Measurements from ENCODE around the gene DENND1A. TPM values are rescaled to one million over a fixed set of nuclear protein-coding genes. Genes with fewer than 3 reads are reported as not detected.
"Not testable (repeated sequence)": the region's sequence is repeated elsewhere in the genome, so short reads cannot be mapped to it uniquely, and the experiment has no call there.

The DENND1A gene
- total RNA-seq, 1 donor from 2014 or later, result 12.6 TPM

GRCh38 chr9:123843703-123844102 lies 86.2 kb downstream of the DENND1A start:
- intact Hi-C loops (cut with DNase I), result no loop called here
- ATAC-seq (ENCODE audit: poor library complexity) (no peak), DNase-seq (no peak)

- DNase-seq, result no peak
- intact Hi-C loops (cut with DNase I), result no loop called here
- ATAC-seq (ENCODE audit: poor library complexity), result no peak
Observed at GRCh38 chr9:123835821-123836220, 94.1 kb downstream of the DENND1A start.

- DNase-seq (no peak), ATAC-seq (ENCODE audit: poor library complexity) (peak; percentile 73)
- intact Hi-C loops (cut with DNase I), result no loop called here
Observed at GRCh38 chr9:123834889-123835562, 94.9 kb downstream of the DENND1A start.

GRCh38 chr9:123834218-123834888 lies 95.6 kb downstream of the DENND1A start:
- intact Hi-C loops (cut with DNase I), result no loop called here
- ATAC-seq (ENCODE audit: poor library complexity), result no peak
- DNase-seq, result no peak

- ATAC-seq (ENCODE audit: poor library complexity), result no peak
- intact Hi-C loops (cut with DNase I), result no loop called here
- DNase-seq, result peak; percentile 51
Observed at GRCh38 chr9:123832858-123833650, 96.9 kb downstream of the DENND1A start.

GRCh38 chr9:123832176-123832575 lies 97.8 kb downstream of the DENND1A start:
- intact Hi-C loops (cut with DNase I), result no loop called here
- no peak for ATAC-seq (ENCODE audit: poor library complexity)
- DNase-seq, result no peak

GRCh38 chr9:123828449-123828848 lies 101.5 kb downstream of the DENND1A start:
- intact Hi-C loops (cut with DNase I), result no loop called here
- ATAC-seq (ENCODE audit: poor library complexity) (no peak), DNase-seq (no peak)

GRCh38 chr9:123825342-123826060 lies 104.4 kb downstream of the DENND1A start:
- ATAC-seq (ENCODE audit: poor library complexity) (no peak), DNase-seq (no peak)
- intact Hi-C loops (cut with DNase I), result no loop called here

- DNase-seq, result no peak
- no peak for ATAC-seq (ENCODE audit: poor library complexity)
- intact Hi-C loops (cut with DNase I), result no loop called here
Observed at GRCh38 chr9:123823194-123823947, 106.6 kb downstream of the DENND1A start.

- no peak for DNase-seq
- ATAC-seq (ENCODE audit: poor library complexity), result no peak
- intact Hi-C loops (cut with DNase I), result no loop called here
Observed at GRCh38 chr9:123821619-123822018, 108.3 kb downstream of the DENND1A start.

- ATAC-seq (ENCODE audit: poor library complexity) (no peak), DNase-seq (no peak)
- intact Hi-C loops (cut with DNase I), result no loop called here
Observed at GRCh38 chr9:123820139-123820538, 109.8 kb downstream of the DENND1A start.

- DNase-seq, result no peak
- intact Hi-C loops (cut with DNase I), result no loop called here
Observed at GRCh38 chr9:123816817-123817472, 113.0 kb downstream of the DENND1A start.

GRCh38 chr9:123815856-123816255 lies 114.1 kb downstream of the DENND1A start:
- intact Hi-C loops (cut with DNase I); ATAC-seq (ENCODE audit: poor library complexity); DNase-seq: not testable (repeated sequence)

More at GRCh38 chr9:123816817-123817472, 113.0 kb downstream of the DENND1A start:
- no peak for ATAC-seq (ENCODE audit: poor library complexity)

GRCh38 chr9:123814496-123814895 lies 115.4 kb downstream of the DENND1A start:
- no peak for DNase-seq
- intact Hi-C loops (cut with DNase I), result no loop called here
- no peak for ATAC-seq (ENCODE audit: poor library complexity)

GRCh38 chr9:123812984-123813383 lies 116.9 kb downstream of the DENND1A start:
- DNase-seq, result no peak
- ATAC-seq (ENCODE audit: poor library complexity), result no peak
- intact Hi-C loops (cut with DNase I), result no loop called here

GRCh38 chr9:123807251-123807650 lies 122.7 kb downstream of the DENND1A start:
- no peak for ATAC-seq (ENCODE audit: poor library complexity)
- intact Hi-C loops (cut with DNase I), result no loop called here
- no peak for DNase-seq

GRCh38 chr9:123806829-123807228 lies 123.1 kb downstream of the DENND1A start:
- DNase-seq (no peak), ATAC-seq (ENCODE audit: poor library complexity) (no peak)
- intact Hi-C loops (cut with DNase I), result no loop called here

- no peak for ATAC-seq (ENCODE audit: poor library complexity)
- no peak for DNase-seq
- intact Hi-C loops (cut with DNase I), result no loop called here
Observed at GRCh38 chr9:123798195-123798594, 131.7 kb downstream of the DENND1A start.
